Endometrial microvascular endothelial cells (primary cell): ENCODE results near the gene TREH. TPM values are rescaled to one million over a fixed set of nuclear protein-coding genes. Genes with fewer than 3 reads are reported as not detected.

Experiments
- in situ Hi-C: cut with HindIII; loops from 2 replicates; pipeline ENCODE4 v1.10.0; 2017; ENCODE audit warnings: low sequenced_read_pairs, low pct_unique_long_range_greater_than_20kb; ENCODE audit errors: inconsistent ontology term
- total RNA-seq: library from RNA; depleted of rRNA; stranded (reverse); fragments of >200 nt; gene quantifications from one replicate; pipeline ENCODE4 v1.2.3, GENCODE V29; 2015; ENCODE audit errors: inconsistent ontology term

TREH gene
- total RNA-seq, 1 donor from 2014 or later = not detected

DNA sequence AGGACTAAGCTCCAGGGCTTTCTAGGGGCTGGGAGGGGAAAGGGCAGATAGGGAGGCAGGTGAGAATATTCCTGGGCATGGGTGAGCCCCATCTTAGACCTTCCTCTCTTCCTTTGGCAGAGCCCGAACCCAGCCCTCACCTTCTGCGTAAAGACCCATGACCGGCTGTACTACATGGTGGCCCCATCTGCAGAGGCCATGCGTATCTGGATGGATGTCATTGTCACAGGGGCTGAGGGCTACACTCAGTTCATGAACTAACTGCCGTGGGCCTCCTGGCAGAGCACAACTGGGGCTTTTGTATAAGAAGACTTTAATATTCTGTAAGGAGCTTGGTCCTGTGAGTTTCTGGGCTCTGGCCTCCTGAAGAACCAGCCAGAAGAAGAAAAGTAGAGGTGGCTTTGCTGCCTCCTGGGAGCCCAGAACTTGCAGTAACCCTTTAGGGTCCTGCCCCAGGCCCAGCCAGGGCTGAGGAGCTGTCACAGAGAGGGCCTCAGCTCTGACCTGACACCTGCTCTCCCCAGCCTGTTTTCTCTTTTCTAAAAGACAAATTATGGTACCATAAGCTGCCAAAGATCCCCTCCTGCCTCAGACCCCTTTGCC, 22.8 kb downstream of the TREH start:
- in situ Hi-C loops = no loop called here

DNA sequence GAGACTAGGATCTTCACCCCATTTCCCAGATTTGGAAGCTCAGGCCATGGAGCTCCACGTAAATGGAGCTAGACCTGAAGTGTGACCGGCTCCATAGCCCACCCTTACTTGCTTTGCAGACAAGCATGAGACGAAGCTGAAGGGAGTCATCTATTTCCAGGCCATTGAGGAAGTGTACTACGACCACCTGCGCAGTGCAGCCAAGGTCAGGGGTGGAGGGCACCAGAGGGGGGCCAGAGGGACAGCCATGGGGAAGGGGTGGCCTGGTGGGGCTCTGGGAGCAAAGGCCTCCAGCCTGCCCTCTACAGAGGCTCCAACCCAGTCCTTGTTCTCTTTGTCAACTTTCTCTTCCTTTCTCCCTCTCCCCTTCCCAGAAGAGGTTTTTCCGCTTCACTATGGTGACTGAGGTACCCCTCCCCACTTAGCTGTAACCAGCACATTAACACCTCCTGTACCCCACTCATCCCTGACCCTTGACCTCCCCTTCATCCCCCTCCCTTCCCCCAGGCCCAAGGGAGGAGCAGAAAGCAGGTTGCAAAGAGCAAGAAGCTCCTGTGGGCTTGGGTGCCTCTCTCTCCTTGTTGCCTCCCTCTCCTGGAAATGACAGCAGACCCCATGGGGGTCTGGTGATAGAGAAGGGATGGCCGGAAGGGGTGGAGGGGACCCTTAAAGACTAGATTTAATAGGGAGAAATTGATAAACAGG, 23.8 kb downstream of the TREH start:
- in situ Hi-C loops = no loop called here

DNA sequence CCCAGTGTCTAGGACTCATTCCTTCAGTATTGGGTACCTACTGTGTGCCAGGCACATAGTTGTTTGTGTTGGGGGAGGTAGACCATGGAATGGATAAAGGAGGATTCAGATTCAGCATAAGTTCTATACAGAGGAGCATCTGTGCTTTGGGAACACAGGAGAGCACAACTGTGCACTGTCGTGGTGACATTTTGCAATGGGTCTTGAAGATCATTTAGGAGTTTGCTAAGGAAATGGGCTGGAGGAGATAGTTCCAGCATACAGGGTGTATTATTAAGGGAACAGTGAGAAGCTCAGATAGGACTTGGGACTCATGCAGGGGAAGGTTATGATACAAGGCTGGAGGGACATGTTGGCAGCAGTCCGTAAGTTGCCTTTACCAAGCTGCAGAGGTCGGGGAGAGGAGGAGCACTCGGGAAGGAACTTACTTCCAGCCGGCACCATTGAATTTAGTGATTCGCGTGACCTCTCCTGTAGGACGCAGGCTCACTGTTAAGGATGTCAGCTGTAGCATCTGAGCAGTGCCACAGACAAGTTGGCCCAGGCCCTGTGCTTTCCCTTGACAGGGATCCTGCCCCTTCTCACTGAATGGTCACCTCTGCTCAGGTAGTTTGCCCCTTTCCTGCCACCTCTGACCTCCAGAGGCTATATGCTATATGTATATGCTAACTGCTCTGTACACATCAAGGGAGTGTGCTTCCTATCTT, 25.6 kb downstream of the TREH start:
- in situ Hi-C loops = no loop called here

DNA sequence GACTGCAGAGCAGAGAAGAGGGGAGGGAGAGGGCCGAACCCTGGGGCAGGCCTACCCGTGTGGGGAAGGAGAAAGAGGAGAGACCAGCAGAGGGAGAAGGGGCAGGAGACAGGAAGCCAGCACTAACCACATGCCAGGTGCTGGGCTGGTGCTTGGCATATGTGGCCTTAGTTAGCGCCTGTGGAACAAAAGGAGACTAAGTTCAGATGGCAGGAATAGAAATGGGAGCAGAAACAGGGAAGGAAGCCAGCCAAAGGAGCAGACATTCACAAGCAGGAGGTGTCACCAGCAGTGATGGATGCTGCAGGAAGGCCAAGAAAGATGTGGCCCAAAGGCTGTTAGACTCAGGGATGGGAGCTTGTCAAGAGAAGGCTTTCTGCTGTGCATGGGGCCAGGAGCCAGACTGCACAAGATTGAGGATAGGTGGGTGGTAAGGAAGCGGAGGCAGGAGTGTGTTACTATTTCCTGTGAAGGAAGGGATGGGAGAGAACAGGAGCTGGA, 26.7 kb downstream of the TREH start:
- in situ Hi-C loops = no loop called here

DNA sequence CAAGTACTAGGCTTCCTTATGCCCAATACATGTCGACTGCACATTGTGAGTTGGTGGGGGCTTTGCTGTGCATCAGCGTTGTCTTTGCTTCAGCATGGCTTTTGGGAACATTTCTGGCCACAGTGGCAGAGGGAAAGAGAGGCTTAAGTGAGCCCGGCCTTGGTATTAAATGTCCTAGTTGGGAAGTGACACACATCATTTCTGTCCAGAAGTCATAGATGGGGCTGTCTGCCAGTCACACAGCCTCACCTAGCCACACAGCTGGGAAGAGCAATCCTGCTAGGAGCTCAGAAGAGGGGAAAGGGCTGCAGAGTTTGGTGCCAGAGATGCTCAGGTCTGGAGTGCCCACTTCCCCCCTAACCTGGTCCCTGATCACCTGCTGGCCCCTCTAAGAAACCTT, 27.6 kb downstream of the TREH start:
- in situ Hi-C loops = no loop called here

DNA sequence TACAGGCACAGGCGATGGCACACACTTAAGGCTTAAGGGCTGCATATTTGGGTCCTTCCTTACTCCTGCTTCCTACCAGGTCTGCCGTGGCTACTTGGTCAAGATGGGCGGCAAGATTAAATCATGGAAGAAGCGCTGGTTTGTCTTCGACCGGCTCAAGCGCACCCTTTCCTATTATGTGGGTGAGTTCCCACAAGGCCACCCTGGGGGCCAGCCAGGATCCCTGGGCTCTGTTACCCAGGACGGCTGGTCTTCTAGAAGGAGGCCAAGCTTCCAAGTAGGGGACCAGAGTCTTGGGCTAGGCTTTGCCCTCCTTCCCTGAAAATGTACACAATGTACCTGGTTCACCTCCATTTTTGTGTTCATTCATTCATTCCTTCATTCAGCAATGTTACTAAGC, 29.1 kb downstream of the TREH start:
- in situ Hi-C loops = no loop called here

DNA sequence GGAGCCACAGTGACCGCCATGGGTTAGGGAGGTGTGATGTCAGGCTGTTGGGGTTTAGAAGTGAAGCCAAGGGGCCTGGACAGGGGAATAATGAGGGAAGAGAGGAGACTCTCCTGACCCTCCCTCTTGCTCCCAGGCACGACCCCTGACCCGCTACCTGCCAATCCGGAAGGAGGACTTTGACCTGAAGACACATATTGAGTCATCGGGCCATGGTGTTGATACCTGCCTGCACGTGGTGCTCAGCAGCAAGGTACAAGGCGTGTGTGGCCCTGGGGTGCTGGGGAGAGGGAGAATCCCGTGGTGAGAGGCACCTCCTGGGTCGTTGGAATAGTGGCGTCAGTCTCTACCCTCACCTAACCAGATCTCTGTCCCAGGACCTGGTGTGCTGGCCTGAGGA, 29.5 kb downstream of the TREH start:
- in situ Hi-C loops = no loop called here

DNA sequence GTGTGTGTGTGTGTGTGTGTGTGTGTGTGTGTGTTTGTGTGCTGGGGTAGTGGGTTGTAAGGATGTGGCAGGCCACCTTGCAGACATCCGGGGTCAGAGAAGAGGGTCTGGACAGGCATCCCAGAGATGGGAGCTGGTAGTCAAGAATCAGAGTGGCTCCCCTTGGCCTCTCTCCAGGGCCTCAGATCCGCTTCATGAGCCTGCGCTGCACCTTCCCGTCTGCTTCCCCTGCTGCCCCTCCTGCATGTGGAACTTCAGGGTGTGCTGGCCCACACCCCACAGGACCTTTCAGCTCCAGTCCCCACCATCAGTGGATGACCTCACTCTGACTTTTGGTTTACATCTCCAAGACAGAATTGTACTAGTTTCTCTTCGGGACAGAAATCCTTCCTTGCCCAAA, 31.2 kb downstream of the TREH start:
- in situ Hi-C loops = no loop called here

DNA sequence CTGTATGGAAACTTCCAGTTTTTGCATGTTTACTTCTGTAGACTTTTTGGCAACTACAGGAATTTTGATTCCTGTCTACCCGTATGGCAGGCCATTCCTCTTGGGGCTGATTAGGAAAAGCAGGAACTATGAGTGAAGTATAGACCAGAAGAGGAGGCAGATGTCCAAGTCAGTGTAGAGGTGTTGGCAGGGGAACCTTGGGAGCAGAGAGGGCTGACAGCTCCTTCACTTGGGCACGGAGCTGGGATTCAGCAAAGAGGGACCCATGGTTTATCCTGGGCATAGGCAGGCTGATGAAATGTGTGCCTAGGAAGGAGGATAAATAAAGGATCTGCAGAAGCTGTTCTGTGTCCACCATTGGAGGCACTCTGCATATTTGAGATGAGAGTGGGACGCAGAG, 33.1 kb downstream of the TREH start:
- in situ Hi-C loops = no loop called here

DNA sequence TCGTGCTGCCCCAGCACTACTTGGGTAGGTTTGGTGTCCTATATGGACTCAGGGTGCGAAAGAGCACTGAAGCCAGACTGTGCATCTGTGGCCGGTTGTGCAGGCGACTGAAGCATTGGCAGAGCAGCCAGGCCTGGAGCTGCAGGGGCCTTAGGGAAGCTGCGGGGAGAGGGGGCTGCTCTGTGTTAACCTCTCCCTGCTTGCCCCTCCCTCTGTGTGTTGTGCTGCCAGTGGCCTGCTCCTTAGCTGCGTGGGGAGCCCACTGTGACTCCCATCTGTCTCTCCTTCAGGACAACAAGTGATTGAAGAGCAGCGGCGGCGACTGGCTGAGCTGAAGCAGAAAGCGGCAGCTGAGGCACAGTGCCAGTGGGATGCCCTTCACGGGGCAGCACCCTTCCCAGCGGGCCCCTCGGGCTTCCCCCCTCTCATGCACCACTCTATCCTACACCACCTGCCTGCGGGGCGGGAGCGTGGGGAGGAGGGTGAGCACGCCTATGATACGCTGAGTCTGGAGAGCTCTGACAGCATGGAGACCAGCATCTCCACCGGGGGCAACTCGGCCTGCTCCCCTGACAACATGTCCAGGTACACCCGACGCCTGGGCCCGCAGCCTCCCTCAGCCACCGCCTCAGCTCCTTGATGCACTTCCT, 34.3 kb downstream of the TREH start:
- in situ Hi-C loops = no loop called here

DNA sequence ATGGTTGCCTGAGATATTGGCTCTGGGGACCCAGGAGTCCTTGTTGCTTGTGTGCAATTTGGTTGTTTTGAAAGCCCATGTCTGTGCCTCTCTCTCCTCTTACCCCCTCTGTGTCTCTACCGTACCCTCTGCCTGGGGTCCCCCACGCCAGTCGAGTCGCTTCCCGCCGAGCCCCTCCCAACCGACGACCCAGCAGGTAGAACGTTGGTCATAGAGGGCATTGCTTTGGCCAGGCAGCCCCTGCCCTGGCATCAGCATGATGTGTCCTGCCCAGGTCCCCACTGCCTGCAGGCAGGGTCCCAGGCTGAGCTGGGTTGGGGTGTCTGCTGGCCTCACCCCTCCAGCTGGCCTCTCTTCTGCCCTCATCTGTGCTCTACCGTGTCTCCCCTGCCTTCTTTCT, 35.0 kb downstream of the TREH start:
- in situ Hi-C loops = no loop called here

DNA sequence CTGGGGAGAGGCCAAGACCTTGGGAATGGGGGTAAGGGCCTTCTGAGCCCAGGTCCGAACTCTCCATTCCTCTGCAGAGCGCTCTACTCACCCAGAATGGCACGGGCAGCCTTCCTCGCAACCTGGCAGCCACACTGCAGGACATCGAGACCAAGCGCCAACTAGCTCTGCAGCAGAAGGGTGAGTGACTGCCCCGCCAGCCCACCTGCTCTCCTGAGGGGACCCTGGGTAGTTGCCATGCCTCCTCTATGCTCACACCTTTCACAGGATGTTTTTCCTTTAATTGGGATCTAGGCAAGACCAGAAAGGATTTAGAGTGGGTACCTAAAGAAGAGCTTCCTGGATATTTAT, 35.5 kb downstream of the TREH start:
- in situ Hi-C loops = no loop called here

DNA sequence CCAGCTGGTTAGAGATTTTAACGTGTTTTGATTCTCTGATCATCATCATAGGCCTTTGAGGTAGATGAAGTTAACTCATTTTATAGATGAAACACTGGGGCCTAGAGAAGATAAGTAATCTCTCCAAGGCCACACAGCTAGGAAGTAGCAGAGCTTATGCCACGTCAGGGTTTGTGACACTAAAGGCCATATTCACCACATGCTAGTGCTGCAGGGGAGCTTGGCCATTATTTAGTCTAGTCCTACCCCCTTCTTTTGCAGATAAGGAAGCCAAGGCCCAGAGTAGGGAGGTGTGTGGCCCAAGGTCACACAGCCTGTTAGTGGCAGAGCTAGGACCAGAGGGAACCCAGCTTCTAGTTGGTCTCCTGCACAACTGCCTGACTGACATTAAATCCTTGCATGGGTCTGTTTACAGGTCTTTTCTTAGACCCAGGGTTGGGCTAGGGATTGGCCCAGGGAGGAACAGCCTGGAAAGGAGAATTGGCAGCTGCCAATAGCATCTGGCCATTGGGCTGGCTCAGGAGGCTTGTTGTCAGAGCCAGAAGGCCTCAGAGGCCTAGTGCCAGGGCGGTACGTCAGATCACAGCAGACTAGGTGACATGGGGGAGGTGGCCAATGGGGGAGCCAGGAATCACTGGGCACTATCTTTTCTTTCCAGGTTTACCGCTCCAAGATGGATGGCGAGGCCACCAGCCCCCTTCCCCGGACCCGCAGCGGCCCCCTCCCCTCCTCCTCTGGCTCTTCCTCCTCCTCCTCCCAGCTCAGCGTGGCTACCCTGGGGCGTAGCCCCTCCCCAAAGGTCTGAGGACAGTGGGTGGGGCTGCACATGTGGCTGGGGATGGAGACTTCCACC, 36.1 kb downstream of the TREH start:
- in situ Hi-C loops = no loop called here

DNA sequence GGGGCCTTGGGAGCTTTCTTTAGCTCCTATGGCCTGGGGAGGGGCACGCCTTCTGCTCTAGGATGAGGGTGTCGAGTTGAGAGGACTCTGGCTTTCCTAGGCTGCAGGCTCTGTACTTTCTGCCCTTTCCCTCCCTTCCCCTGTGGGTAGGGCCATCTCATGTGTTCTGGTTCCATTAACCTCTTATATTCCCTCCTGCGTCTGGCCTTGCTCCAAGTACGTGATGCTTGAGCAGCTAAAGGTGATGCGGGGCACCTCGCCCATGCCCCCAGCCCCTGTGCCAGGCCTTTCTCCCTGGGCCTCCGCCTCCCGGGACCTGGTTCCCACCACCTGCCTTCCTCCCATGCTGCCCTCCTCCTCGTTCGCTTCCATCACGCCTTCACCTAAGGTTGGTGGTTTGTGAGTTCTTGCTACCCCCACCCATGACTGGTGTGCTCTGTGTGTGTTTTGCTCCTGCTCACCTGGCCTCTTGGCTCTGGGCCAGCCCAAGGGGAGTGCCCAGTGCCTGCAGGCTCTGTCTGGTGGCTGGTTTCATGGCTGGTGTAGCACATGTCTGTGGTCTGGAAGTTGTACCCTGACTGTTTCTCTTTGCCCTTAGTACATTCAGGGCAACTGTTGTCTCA, 37.9 kb downstream of the TREH start:
- in situ Hi-C loops = no loop called here

DNA sequence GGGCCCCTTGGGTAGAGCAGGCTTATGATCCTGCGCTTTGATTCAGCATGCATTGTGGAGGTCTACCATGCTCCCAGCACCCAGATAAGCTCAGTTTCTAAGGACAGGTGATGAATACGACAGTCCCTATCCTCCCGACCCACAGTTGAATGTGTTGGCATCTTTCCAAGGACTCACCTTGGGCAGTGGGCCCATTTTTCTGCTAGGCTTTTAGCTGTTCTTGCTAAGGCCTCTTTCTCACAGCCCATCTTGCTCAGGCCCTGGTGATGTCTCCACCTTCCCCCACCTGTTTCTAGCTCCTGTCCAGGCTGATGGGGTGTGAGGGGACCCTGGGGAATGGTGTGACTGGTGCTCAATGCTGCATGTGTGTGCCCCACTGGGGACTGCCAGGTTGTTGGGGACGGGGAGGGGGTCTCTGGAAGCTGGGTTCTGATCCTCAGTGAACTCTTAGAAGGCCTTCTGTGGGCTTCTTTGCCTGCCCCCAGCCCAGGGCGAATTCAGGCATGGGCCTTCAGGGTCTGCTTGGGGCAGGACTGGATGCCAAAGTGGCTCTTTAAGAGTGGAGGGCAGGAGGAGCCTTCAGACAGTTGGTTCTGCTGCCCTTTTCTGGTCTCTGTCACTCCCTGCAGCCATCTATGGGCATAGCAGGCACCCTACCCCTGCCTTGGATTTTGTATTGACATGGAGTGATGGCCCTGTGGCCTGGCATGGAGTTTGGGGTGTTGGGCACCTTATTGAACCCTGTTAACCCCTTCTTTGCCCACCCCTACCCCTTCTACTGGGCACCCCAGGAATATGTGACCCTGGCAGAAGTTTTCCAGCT, 38.9 kb downstream of the TREH start:
- in situ Hi-C loops = no loop called here

DNA sequence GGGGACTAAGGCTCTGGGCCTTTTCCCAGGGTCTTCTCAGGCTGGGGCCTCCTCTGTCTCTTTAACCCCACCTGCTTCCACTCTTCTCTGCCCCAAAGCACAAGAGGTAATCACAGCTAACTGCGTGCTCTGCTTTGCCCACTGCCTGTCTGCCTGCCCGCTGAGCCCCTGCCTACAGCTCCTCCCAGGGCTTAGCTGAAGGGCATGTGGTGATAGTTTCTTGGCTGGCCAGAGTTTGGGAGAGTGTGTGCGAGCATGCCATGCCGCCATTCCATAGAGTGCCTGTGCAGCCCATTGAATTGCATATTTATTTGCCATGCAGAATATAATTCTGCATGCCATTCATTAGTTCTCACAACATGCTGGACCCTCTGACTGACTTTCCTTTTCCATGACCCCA, 39.6 kb downstream of the TREH start:
- in situ Hi-C loops = no loop called here

DNA sequence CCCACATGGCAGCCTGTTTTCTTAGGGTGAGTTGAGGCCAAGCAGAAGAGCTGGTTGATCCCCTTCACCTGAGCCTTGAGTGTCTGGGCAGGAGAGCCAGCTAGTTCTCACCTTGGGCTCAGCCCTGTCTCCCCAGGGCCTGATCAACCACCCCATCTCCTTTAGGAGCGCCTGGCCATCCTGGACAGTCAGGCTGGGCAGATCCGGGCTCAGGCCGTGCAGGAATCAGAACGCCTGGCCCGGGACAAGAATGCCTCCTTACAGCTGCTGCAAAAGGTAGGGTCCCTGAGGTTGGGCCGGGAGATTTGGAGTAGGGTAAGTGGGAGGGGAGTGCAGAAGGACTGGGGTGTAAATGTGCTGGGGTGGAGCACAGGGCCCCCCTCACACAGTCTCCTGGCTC, 40.7 kb downstream of the TREH start:
- in situ Hi-C loops = no loop called here
